Ecto neural progenitor cell (in vitro differentiated cells): ENCODE data around the gene SELENOI.

Experiments used
- DNase-seq: peaks from one replicate; pipeline ENCODE4 v3.0.0-alpha.2; 2018; ENCODE audit warnings: low spot score

The SELENOI gene

GRCh38 chr2:26412091-26412673, 66.2 kb downstream of the SELENOI start:
- no peak for DNase-seq

- DNase-seq: no peak
Measured at GRCh38 chr2:26414311-26414710, 68.4 kb downstream of the SELENOI start.

GRCh38 chr2:26421961-26422360, 76.0 kb downstream of the SELENOI start:
- DNase-seq: no peak

- DNase-seq: no peak
Measured at GRCh38 chr2:26422947-26423629, 77.1 kb downstream of the SELENOI start.

- no peak for DNase-seq
Measured at GRCh38 chr2:26423750-26424149, 77.8 kb downstream of the SELENOI start.

- no peak for DNase-seq
Measured at GRCh38 chr2:26424221-26424620, 78.3 kb downstream of the SELENOI start.

GRCh38 chr2:26428846-26429245, 82.9 kb downstream of the SELENOI start:
- DNase-seq: no peak

GRCh38 chr2:26429779-26430578, 84.0 kb downstream of the SELENOI start:
- no peak for DNase-seq

GRCh38 chr2:26430826-26431225, 84.9 kb downstream of the SELENOI start:
- DNase-seq: no peak

GRCh38 chr2:26432363-26432762, 86.4 kb downstream of the SELENOI start:
- DNase-seq: no peak

GRCh38 chr2:26432859-26433258, 86.9 kb downstream of the SELENOI start:
- DNase-seq: no peak

- DNase-seq: no peak
Measured at GRCh38 chr2:26435106-26435505, 89.2 kb downstream of the SELENOI start.

GRCh38 chr2:26438526-26438925, 92.6 kb downstream of the SELENOI start:
- no peak for DNase-seq

- no peak for DNase-seq
Measured at GRCh38 chr2:26438926-26439325, 93.0 kb downstream of the SELENOI start.

- DNase-seq: no peak
Measured at GRCh38 chr2:26442301-26442700, 96.4 kb downstream of the SELENOI start.

- DNase-seq: no peak
Measured at GRCh38 chr2:26442707-26443106, 96.8 kb downstream of the SELENOI start.

- no peak for DNase-seq
Measured at GRCh38 chr2:26444236-26444635, 98.3 kb downstream of the SELENOI start.
